Keratinocyte (primary cell): ENCODE measurements around the gene SMYD3. TPM values are rescaled to one million over a fixed set of nuclear protein-coding genes. Genes with fewer than 3 reads are reported as not detected.

Experiments
- DNase-seq: peaks from one replicate; pipeline ENCODE4 v3.0.0-alpha.2; 2011; ENCODE audit warnings: low read depth, missing footprints, low spot score
- FAIRE-seq: peaks from 2 replicates; lab custom pipeline; 2011; peaks lifted over from hg19 to GRCh38; lab: Jason Lieb, UNC
- H2AFZ ChIP-seq: 2 replicates; pipeline ENCODE4 v1.6.0; 2012; ENCODE audit warnings: low read length, control low read depth, inconsistent platforms; ENCODE audit not compliant: control insufficient read depth
- H3K27ac ChIP-seq: 2 replicates; pipeline ENCODE4 v1.5.1; 2011; ENCODE audit warnings: low read length; ENCODE audit not compliant: control insufficient read depth, insufficient read depth
- H3K27me3 ChIP-seq: 3 replicates; pipeline ENCODE4 v1.6.0; 2011; ENCODE audit warnings: low read length; ENCODE audit not compliant: control insufficient read depth, insufficient read depth; ENCODE audit errors: extremely low read depth
- H3K36me3 ChIP-seq, 2 experiments: 2 replicates in 1 of 2; 3 replicates in 1 of 2; pipeline ENCODE4 v1.5.1; 2011; ENCODE audit warnings: low read length in 2 of 2, mild to moderate bottlenecking in 1 of 2; ENCODE audit not compliant: control insufficient read depth in 2 of 2, insufficient read depth in 2 of 2; ENCODE audit errors: extremely low read depth in 1 of 2
- H3K4me1 ChIP-seq: 3 replicates; pipeline ENCODE4 v1.5.1; 2011; ENCODE audit warnings: low read length; ENCODE audit not compliant: control insufficient read depth, insufficient read depth; ENCODE audit errors: extremely low read depth
- H3K4me2 ChIP-seq: 3 replicates; pipeline ENCODE4 v1.6.0; 2011; ENCODE audit warnings: low read depth, low read length; ENCODE audit not compliant: control insufficient read depth, insufficient read depth; ENCODE audit errors: extremely low read depth
- H3K4me3 ChIP-seq, 3 experiments: fragments of 200-600 bp in 1 of 3; sonication (generic) in 1 of 3; 2 replicates in 2 of 3; 3 replicates in 1 of 3; pipeline ENCODE4 v1.5.1; 2011 to 2016; ENCODE audit warnings: low read length in 3 of 3, mild to moderate bottlenecking in 3 of 3, control low read depth in 2 of 3, inconsistent platforms in 1 of 3, low read depth in 1 of 3, mixed read lengths in 1 of 3, mixed run types in 1 of 3, moderate library complexity in 1 of 3; ENCODE audit not compliant: control insufficient read depth in 2 of 3, insufficient read depth in 2 of 3; ENCODE audit errors: extremely low read depth in 1 of 3
- H3K79me2 ChIP-seq: 2 replicates; pipeline ENCODE4 v1.6.0; 2012; ENCODE audit warnings: low read length; ENCODE audit not compliant: control insufficient read depth, insufficient read depth
- H3K9ac ChIP-seq: 3 replicates; pipeline ENCODE4 v1.6.0; 2011; ENCODE audit warnings: low read length; ENCODE audit not compliant: control insufficient read depth, insufficient read depth; ENCODE audit errors: extremely low read depth
- H3K9me1 ChIP-seq: 3 replicates; pipeline ENCODE4 v1.6.0; 2011; ENCODE audit warnings: low read length; ENCODE audit not compliant: control insufficient read depth, insufficient read depth; ENCODE audit errors: extremely low read depth
- H3K9me3 ChIP-seq: 2 replicates; pipeline ENCODE4 v1.5.1; 2012; ENCODE audit warnings: low read depth, low read length; ENCODE audit not compliant: control insufficient read depth
- H4K20me1 ChIP-seq: 3 replicates; pipeline ENCODE4 v1.6.0; 2011; ENCODE audit warnings: low read length; ENCODE audit not compliant: control insufficient read depth, insufficient read depth; ENCODE audit errors: extremely low read depth
- CTCF ChIP-seq, 3 experiments: IDR thresholded peaks in 1 of 3; conservative IDR thresholded peaks in 1 of 3; optimal IDR thresholded peaks in 1 of 3; 2 replicates in 2 of 3; 3 replicates in 1 of 3; pipeline versions ENCODE3 to v1.5.1; 2011; ENCODE audit warnings: low read length in 3 of 3, mild to moderate bottlenecking in 3 of 3, moderate library complexity in 2 of 3, control low read depth in 1 of 3, inconsistent platforms in 1 of 3; ENCODE audit not compliant: insufficient read depth in 2 of 3; ENCODE audit errors: extremely low read depth in 1 of 3
- EZH2 ChIP-seq: IDR thresholded peaks from one replicate; pipeline ENCODE4 v1.6.1; 2012; ENCODE audit warnings: inconsistent platforms, mild to moderate bottlenecking, low read length, moderate library complexity
- dilution Hi-C: fragments of 300-500 bp; cut with MboI; formaldehyde crosslinking; loops from one replicate; pipeline ENCODE4 v1.7.0; 2020; ENCODE audit warnings: low sequenced_read_pairs; ENCODE audit not compliant: extremely low pct_ligation_motif_present
- polyA plus RNA-seq, 5 experiments: library from polyadenylated mRNA; depleted of rRNA in 3 of 5; stranded (reverse) in 3 of 5; stranded (forward) in 1 of 5; unstranded in 1 of 5; fragments of >200 nt; gene quantifications; 1 replicate in 1 of 5; 2 replicates in 3 of 5; 3 replicates in 1 of 5; pipeline versions ENCODE4 v1.2.1 to v1.2.3, GENCODE V29; 2011 to 2012; ENCODE audit warnings: missing spikeins in 2 of 5, low read depth in 1 of 5, low replicate concordance in 1 of 5

The SMYD3 gene
- polyA plus RNA-seq, 1 donor (not counting 4 experiments of a cell fraction or from before 2014, with no cell fraction given): 31.0 TPM

- Histone ChIP-seq H3K79me2 (no peaks in the 10 kb centered on the region), H3K9me1 (no peaks in the 10 kb centered on the region), H3K36me3 (no peaks in the 10 kb centered on the region), H3K27ac (peak overlapping the region; percentile 39), H3K4me2 (peak overlapping the region; percentile 70), H3K9me3 (no peaks in the 10 kb centered on the region), H2AFZ (peak overlapping the region; percentile 11), H3K4me1 (peaks cover 34% of the 10 kb centered on the region), H3K27me3 (no peaks in the 10 kb centered on the region), H3K9ac (no peak overlapping the region), H3K4me3 (peak overlapping the region in 2 of 3 experiments; percentile 11 to 24), H4K20me1 (no peaks in the 10 kb centered on the region)
- dilution Hi-C loops: no loop called here
- TF ChIP-seq CTCF (optimal IDR thresholded peaks at IDR 0.05 in 1 of 3, IDR thresholded peaks at IDR 0.05 in 1 of 3, conservative IDR thresholded peaks at IDR 0.05 in 1 of 3; ENCODE audit: extremely low read depth in 1 of 3, insufficient read depth in 2 of 3, low read length in 3 of 3): no peak
- no peak for TF ChIP-seq EZH2
- DNase-seq (peak; percentile 94), FAIRE-seq (peak; percentile 100)
These were observed 81.8 kb downstream of the SMYD3 start for GRCh38 chr1:246425139-246425794.

GRCh38 chr1:246420300-246420699, 86.8 kb downstream of the SMYD3 start:
- FAIRE-seq (no peak), DNase-seq (no peak)
- H3K79me2 ChIP-seq: no peaks in the 10 kb centered on the region
- no peaks in the 10 kb centered on the region for H3K27me3 ChIP-seq
- no peak for TF ChIP-seq EZH2
- TF ChIP-seq CTCF (optimal IDR thresholded peaks at IDR 0.05 in 1 of 3, IDR thresholded peaks at IDR 0.05 in 1 of 3, conservative IDR thresholded peaks at IDR 0.05 in 1 of 3; ENCODE audit: extremely low read depth in 1 of 3, insufficient read depth in 2 of 3, low read length in 3 of 3): no peak
- no peaks in the 10 kb centered on the region for H4K20me1 ChIP-seq
- H3K4me1 ChIP-seq: peaks cover 10% of the 10 kb centered on the region
- dilution Hi-C loops: no loop called here
- H3K27ac ChIP-seq: no peak overlapping the region
- no peak overlapping the region for H3K9ac ChIP-seq
- no peaks in the 10 kb centered on the region for H3K9me1 ChIP-seq
- no peaks in the 10 kb centered on the region for H3K36me3 ChIP-seq
- no peak overlapping the region for H2AFZ ChIP-seq
- H3K4me3 ChIP-seq: no peak overlapping the region
- H3K4me2 ChIP-seq: no peak overlapping the region
- peaks cover 3% of the 10 kb centered on the region for H3K9me3 ChIP-seq
